Esophagus muscularis mucosa (tissue), 4 donors: ENCODE results near the gene CXCR6. TPM values are rescaled to one million over a fixed set of nuclear protein-coding genes. Genes with fewer than 3 reads are reported as not detected.

Experiments used
- DNase-seq: peaks from one replicate; pipeline ENCODE4 v3.0.0-alpha.2; 2017; ENCODE audit errors: extremely low spot score
- H3K27ac ChIP-seq, 4 donors: fragments of 200-600 bp; sonication (generic); replicated peaks in 1 of 4; 1 replicate in 3 of 4; 2 replicates in 1 of 4; pipeline ENCODE4 v1.5.1; 2016 to 2019; ENCODE audit warnings: mild to moderate bottlenecking in 1 of 4
- H3K27me3 ChIP-seq, 4 donors: fragments of 200-600 bp; sonication (generic); one replicate each; pipeline versions ENCODE4 v1.5.1 to v1.6.0; 2016 to 2019
- H3K36me3 ChIP-seq, 4 donors: fragments of 200-600 bp; sonication (generic); one replicate each; pipeline ENCODE4 v1.5.1; 2016 to 2019
- H3K4me1 ChIP-seq, 4 donors: fragments of 200-600 bp; sonication (generic); one replicate each; pipeline ENCODE4 v1.5.1; 2016 to 2019
- H3K4me3 ChIP-seq, 4 donors: fragments of 200-600 bp; sonication (generic); 1 replicate in 2 of 4; 2 replicates in 2 of 4; pipeline ENCODE4 v1.5.1; 2016 to 2019; ENCODE audit warnings: mild to moderate bottlenecking in 4 of 4, moderate library complexity in 1 of 4
- H3K9me3 ChIP-seq, 4 donors: fragments of 200-600 bp; sonication (generic); 1 replicate in 3 of 4; 2 replicates in 1 of 4; pipeline ENCODE4 v1.5.1; 2016 to 2019
- EP300 ChIP-seq: sonication (generic); formaldehyde crosslinking; IDR thresholded peaks from one replicate; pipeline ENCODE4 v1.6.1; 2017; ENCODE audit warnings: antibody characterized with exemption
- POLR2A ChIP-seq: fragments of 450-650 bp; IDR thresholded peaks from one replicate; pipeline ENCODE4 v1.6.1; 2017; ENCODE audit warnings: antibody characterized with exemption, moderate library complexity, mild to moderate bottlenecking, low read depth
- POLR2AphosphoS5 ChIP-seq, 2 donors: sonication (generic); formaldehyde crosslinking; IDR thresholded peaks; one replicate each; pipeline ENCODE4 v1.6.1; 2017; ENCODE audit warnings: antibody characterized with exemption in 2 of 2
- WGBS: methylation state at CpG from one replicate; pipeline ENCODE4 v1.1.5; 2018; 5-methylcytosine and 5-hydroxymethylcytosine counted together
- intact Hi-C: fragments of 100-400 bp; cut with DNase I; formaldehyde crosslinking; loops from one replicate; pipeline ENCODE4 v1.15.1; 2023
- total RNA-seq, 4 donors: library from RNA; depleted of rRNA; stranded (reverse); fragments of >200 nt; gene quantifications; one replicate each; pipeline versions ENCODE4 v1.1.0 to v1.2.1, GENCODE V29; 2016
- TF ChIP-seq, protein P1 (sequence below), 3 experiments: fragments of 200-600 bp in 2 of 3; fragments of 450-650 bp in 1 of 3; sonication (generic) in 2 of 3; IDR thresholded peaks; one replicate each; pipeline ENCODE4 v1.5.1; 2017 to 2019; ENCODE audit warnings: antibody characterized with exemption in 3 of 3, mild to moderate bottlenecking in 2 of 3, moderate library complexity in 1 of 3

The CXCR6 gene
- total RNA-seq, 4 donors from 2014 or later, result 0.39 to 7.1 (median 0.49) TPM

DNA sequence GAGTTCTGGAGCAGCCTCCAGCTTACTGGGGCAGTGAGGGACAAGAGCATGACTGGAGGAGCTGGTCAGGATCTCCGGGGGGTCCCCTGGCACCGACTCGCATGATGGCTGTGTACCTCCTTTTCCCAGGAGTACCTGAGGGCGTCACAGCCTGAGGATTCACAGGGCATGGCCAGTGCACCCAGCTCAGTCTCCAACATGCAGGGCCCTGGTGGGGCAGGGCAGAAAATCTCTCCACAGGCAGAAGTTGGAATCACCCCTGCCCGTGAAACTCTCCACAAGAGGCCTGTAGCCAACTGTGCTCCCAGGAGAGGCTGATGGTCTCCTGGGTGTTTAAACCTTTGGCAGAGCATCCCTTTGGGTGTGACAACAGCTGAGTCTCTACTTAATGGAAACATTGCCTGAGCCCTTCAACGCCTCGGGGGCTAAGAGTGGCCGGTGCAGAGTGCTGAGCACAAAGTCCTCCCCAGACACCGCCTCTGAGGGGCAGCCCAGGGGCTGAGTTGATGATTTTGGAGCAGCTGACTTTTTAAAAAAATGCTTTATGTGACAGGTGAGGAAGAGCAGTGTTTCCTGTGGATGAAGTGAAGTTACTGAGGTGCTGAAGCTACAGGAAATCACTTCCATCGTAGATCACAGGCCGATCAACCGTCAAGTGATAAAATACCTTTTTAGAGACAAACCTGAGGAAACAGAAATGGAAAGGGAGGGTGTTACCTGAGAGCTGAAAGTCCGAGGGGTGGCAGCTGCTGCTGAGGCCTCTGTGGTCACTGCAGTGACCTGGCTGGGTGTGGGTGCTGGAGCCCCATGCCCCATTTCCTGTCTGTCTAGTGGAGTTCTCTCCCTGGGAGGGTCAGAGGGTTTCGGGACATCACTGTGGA, 21.9 kb upstream of the CXCR6 start:
- 89% methylated on average over 10 of the region's 14 CpGs for WGBS
- DNase-seq, result no peak
- Histone ChIP-seq H3K27me3 (no peaks in the 10 kb centered on the region), H3K4me3 (no peak overlapping the region), H3K9me3 (no peaks in the 10 kb centered on the region), H3K27ac (no peak overlapping the region), H3K4me1 (no peaks in the 10 kb centered on the region), H3K36me3 (peaks cover 32 to 84% (median 72%) of the 10 kb centered on the region in 4 donors)
- intact Hi-C loops, result no loop called here
- no peak for TF ChIP-seq EP300
- TF ChIP-seq, protein P1, sequence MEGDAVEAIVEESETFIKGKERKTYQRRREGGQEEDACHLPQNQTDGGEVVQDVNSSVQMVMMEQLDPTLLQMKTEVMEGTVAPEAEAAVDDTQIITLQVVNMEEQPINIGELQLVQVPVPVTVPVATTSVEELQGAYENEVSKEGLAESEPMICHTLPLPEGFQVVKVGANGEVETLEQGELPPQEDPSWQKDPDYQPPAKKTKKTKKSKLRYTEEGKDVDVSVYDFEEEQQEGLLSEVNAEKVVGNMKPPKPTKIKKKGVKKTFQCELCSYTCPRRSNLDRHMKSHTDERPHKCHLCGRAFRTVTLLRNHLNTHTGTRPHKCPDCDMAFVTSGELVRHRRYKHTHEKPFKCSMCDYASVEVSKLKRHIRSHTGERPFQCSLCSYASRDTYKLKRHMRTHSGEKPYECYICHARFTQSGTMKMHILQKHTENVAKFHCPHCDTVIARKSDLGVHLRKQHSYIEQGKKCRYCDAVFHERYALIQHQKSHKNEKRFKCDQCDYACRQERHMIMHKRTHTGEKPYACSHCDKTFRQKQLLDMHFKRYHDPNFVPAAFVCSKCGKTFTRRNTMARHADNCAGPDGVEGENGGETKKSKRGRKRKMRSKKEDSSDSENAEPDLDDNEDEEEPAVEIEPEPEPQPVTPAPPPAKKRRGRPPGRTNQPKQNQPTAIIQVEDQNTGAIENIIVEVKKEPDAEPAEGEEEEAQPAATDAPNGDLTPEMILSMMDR (IDR thresholded peaks at IDR 0.05), result no peak
- TF ChIP-seq POLR2A, result no peak
- TF ChIP-seq POLR2AphosphoS5 (IDR thresholded peaks at IDR 0.05), result no peak

DNA sequence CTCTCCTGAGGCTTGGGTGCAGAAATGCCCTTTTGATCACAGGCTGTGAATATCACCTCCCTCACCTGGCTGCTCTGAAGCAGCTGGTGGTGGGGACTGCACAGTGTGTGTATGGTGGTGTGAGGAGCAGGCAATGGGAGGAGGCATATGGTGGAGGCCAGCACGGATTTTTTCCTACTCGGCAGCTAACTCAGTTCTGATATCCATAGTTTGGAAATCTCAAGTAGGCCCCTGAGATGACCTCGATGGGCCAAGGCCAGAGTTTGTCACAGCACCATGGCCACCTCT, 21.3 kb upstream of the CXCR6 start:
- Histone ChIP-seq H3K27me3 (no peaks in the 10 kb centered on the region), H3K27ac (no peak overlapping the region), H3K4me3 (no peak overlapping the region), H3K4me1 (no peaks in the 10 kb centered on the region), H3K9me3 (no peaks in the 10 kb centered on the region), H3K36me3 (peaks cover 32 to 90% (median 74%) of the 10 kb centered on the region in 4 donors)
- DNase-seq, result no peak
- 83% methylated on average over 3 of the region's 3 CpGs for WGBS
- TF ChIP-seq, protein P1 (IDR thresholded peaks at IDR 0.05), result no peak
- TF ChIP-seq EP300, result no peak
- TF ChIP-seq POLR2AphosphoS5 (IDR thresholded peaks at IDR 0.05), result no peak
- no peak for TF ChIP-seq POLR2A
- intact Hi-C loops, result no loop called here

DNA sequence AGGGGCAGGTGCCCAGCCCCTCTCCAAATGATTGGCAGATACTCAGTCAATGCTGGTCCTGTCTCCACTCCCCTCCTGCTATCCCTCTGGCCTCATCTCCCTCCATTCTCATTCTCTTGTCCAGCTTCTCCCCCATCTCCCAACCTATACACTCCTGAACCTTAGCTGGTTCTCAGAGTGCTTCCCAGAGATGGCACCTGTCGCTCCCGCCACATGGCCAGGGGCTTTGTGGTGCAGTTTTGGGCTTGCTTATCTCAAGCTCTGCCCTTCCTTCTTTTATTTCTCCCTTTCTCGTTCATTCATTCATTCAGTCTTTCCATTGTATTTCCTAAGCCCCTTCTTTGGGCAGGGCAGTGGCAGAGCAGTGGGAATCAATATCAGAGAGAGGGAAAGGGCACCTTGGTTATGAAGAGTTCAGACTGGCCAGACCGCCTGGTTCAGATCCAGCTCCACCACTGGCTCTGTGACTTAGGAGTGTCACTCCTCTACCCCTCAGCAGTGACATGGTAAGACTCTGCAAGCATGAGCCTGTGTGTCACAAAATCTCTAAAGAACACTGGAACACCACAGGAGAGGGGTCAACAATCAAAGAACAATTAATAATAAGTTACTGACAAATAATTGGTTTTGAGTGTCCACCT, 20.2 kb upstream of the CXCR6 start:
- no peaks in the 10 kb centered on the region for H3K27me3 ChIP-seq
- intact Hi-C loops, result no loop called here
- TF ChIP-seq EP300, result no peak
- TF ChIP-seq POLR2A, result no peak
- TF ChIP-seq, protein P1 (IDR thresholded peaks at IDR 0.05), result no peak
- no peak for TF ChIP-seq POLR2AphosphoS5 (IDR thresholded peaks at IDR 0.05)
- WGBS, result 96% methylated on average over 4 of the region's 4 CpGs
- no peak overlapping the region for H3K4me3 ChIP-seq
- no peak overlapping the region for H3K27ac ChIP-seq
- H3K9me3 ChIP-seq, result no peaks in the 10 kb centered on the region
- peaks cover 41 to 98% (median 81%) of the 10 kb centered on the region in 4 donors for H3K36me3 ChIP-seq
- H3K4me1 ChIP-seq, result no peaks in the 10 kb centered on the region
- no peak for DNase-seq

DNA sequence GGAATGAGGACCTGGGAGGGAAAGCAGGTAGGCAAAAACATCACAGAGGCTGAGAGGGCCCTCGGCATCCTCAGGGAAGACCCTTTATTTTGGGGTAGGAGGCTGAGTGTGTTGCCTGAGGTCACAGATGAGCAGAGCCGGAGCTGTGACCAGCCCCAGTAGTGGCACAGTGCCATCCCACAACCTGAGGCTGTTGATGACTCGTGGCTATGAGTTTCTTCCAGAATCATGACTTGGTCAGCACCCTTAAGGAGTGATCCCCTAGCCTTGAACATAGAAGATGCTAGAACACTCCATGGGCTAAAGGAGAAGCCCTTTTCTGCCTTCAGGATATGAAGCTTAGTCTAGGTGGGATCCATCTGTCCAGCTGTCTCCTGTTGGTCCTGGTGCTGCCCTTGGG, 19.5 kb upstream of the CXCR6 start:
- 67% methylated on average over 3 of the region's 3 CpGs for WGBS
- Histone ChIP-seq H3K36me3 (peaks cover 47 to 98% (median 81%) of the 10 kb centered on the region in 4 donors), H3K4me3 (no peak overlapping the region), H3K27ac (no peak overlapping the region), H3K27me3 (no peaks in the 10 kb centered on the region), H3K9me3 (no peaks in the 10 kb centered on the region), H3K4me1 (no peaks in the 10 kb centered on the region)
- no peak for DNase-seq
- TF ChIP-seq POLR2AphosphoS5 (IDR thresholded peaks at IDR 0.05) (no peak), EP300 (no peak), POLR2A (no peak)
- TF ChIP-seq, protein P1 (IDR thresholded peaks at IDR 0.05), result no peak
- intact Hi-C loops, result no loop called here
